OCI-LY7 (cell line): ENCODE results near the gene PCDHGA1. TPM values are rescaled to one million over a fixed set of nuclear protein-coding genes. Genes with fewer than 3 reads are reported as not detected.

ENCODE experiments used
- BruUV-seq: library from RNA; stranded (reverse); fragments of 400-500 nt; replicated peaks from 2 replicates; lab custom pipeline; 2021; lab: Mats Ljungman, UMichigan
- CTCF ChIA-PET: fragments of 300-600 bp; sonication (Branson Sonifier 250); formaldehyde crosslinking; loops from one replicate; lab custom pipeline; 2022; ENCODE audit warnings: antibody characterized with exemption; ENCODE audit not compliant: unreplicated experiment; lab: Charles Lee
- POLR2A ChIA-PET: fragments of 300-600 bp; sonication (Branson Sonifier 250); formaldehyde crosslinking; loops from one replicate; lab custom pipeline; 2022; ENCODE audit warnings: antibody characterized with exemption; lab: Charles Lee
- DNase-seq: peaks from one replicate; pipeline ENCODE4 v3.0.0-alpha.2; 2015; ENCODE audit warnings: low spot score
- H2AFZ ChIP-seq: fragments of 200-600 bp; sonication (generic), shearing (Covaris generic); 2 replicates; pipeline ENCODE4 v1.6.1; 2014; ENCODE audit warnings: mild to moderate bottlenecking, antibody characterized with exemption, low read length, moderate library complexity
- H3K27ac ChIP-seq: fragments of 200-600 bp; sonication (generic); 2 replicates; pipeline ENCODE4 v1.5.1; 2014; ENCODE audit warnings: mixed run types, low read depth, mild to moderate bottlenecking, moderate library complexity, low read length, inconsistent platforms; ENCODE audit not compliant: poor library complexity, severe bottlenecking
- H3K36me3 ChIP-seq: fragments of 200-600 bp; sonication (generic); 2 replicates; pipeline ENCODE4 v1.6.1; 2014; ENCODE audit warnings: mild to moderate bottlenecking, antibody characterized with exemption, low read length, moderate library complexity, mixed read lengths; ENCODE audit not compliant: insufficient read depth
- H3K4me1 ChIP-seq: fragments of 200-600 bp; sonication (generic); 2 replicates; pipeline ENCODE4 v1.5.1; 2014; ENCODE audit warnings: mild to moderate bottlenecking, low read length; ENCODE audit not compliant: insufficient read depth, poor library complexity, severe bottlenecking
- H3K4me2 ChIP-seq: fragments of 200-600 bp; sonication (generic); 2 replicates; pipeline ENCODE4 v1.6.1; 2014; ENCODE audit warnings: mild to moderate bottlenecking, low read length
- H3K4me3 ChIP-seq: fragments of 200-600 bp; sonication (generic); 2 replicates; pipeline ENCODE4 v1.5.1; 2014; ENCODE audit warnings: mild to moderate bottlenecking, low read depth, low read length; ENCODE audit not compliant: poor library complexity, severe bottlenecking
- H3K79me2 ChIP-seq: fragments of 200-600 bp; sonication (generic); 2 replicates; pipeline ENCODE4 v1.6.1; 2016; ENCODE audit warnings: low read depth, mild to moderate bottlenecking, low read length, moderate library complexity, mixed read lengths; ENCODE audit not compliant: insufficient read depth
- H3K9me2 ChIP-seq: fragments of 200-600 bp; sonication (generic); 2 replicates; pipeline ENCODE4 v1.6.1; 2016; ENCODE audit warnings: mild to moderate bottlenecking, low read length, mixed read lengths; ENCODE audit not compliant: insufficient read depth
- H3K9me3 ChIP-seq: fragments of 200-600 bp; sonication (generic); 2 replicates; pipeline ENCODE4 v1.6.1; 2014; ENCODE audit warnings: mild to moderate bottlenecking, mixed run types, low read length, mixed read lengths
- H4K20me1 ChIP-seq: fragments of 200-600 bp; sonication (generic); 2 replicates; pipeline ENCODE4 v1.6.1; 2014; ENCODE audit warnings: mild to moderate bottlenecking, antibody characterized with exemption, low read length, moderate library complexity, mixed read lengths; ENCODE audit not compliant: insufficient read depth
- CTCF ChIP-seq: fragments of 200-600 bp; sonication (generic); conservative IDR thresholded peaks from 2 replicates; pipeline ENCODE4 v1.5.1; 2014; ENCODE audit warnings: mild to moderate bottlenecking, antibody characterized with exemption, low read length, moderate library complexity, mixed read lengths
- EZH2phosphoT487 ChIP-seq: fragments of 200-600 bp; sonication (generic); IDR thresholded peaks from 2 replicates; pipeline ENCODE4 v1.6.1; 2018; ENCODE audit warnings: low read depth, borderline replicate concordance, mild to moderate bottlenecking, mixed run types, antibody characterized with exemption, low read length, moderate library complexity, mixed read lengths
- intact Hi-C: fragments of 100-400 bp; cut with micrococcal nuclease; formaldehyde crosslinking; loops from one replicate; pipeline ENCODE4 v1.10.0; 2022; ENCODE audit not compliant: unreplicated experiment
- total RNA-seq, 2 experiments: library from RNA; depleted of rRNA in 1 of 2; stranded (reverse); fragments of >200 nt in 1 of 2; shearing (Covaris generic) in 1 of 2; gene quantifications; 2 replicates each; pipeline ENCODE4 v1.2.3, GENCODE V29; 2014 to 2022

Gene PCDHGA1
- total RNA-seq, 2 experiments from 2014 or later = 1.3 to 1.9 TPM

GRCh38 chr5:141434006-141434405, 103.7 kb downstream of the PCDHGA1 start:
- TF ChIP-seq CTCF (no peak), EZH2phosphoT487 (no peak)
- Histone ChIP-seq H3K9me3 (no peaks in the 10 kb centered on the region), H3K4me2 (no peak overlapping the region), H3K9me2 (no peaks in the 10 kb centered on the region), H3K4me3 (no peak overlapping the region), H3K36me3 (no peaks in the 10 kb centered on the region), H2AFZ (no peak overlapping the region), H3K4me1 (no peaks in the 10 kb centered on the region), H3K27ac (no peak overlapping the region), H3K79me2 (no peaks in the 10 kb centered on the region), H4K20me1 (no peaks in the 10 kb centered on the region)
- POLR2A ChIA-PET = no interaction called here
- DNase-seq = no peak
- intact Hi-C loops = no loop called here
- CTCF ChIA-PET = no interaction called here
- no TSS peak for BruUV-seq

- Histone ChIP-seq H2AFZ (no peak overlapping the region), H3K36me3 (no peaks in the 10 kb centered on the region), H3K4me3 (no peak overlapping the region), H3K27ac (no peak overlapping the region), H4K20me1 (no peaks in the 10 kb centered on the region), H3K4me2 (no peak overlapping the region), H3K9me2 (no peaks in the 10 kb centered on the region), H3K9me3 (no peaks in the 10 kb centered on the region), H3K4me1 (peaks cover 2% of the 10 kb centered on the region), H3K79me2 (no peaks in the 10 kb centered on the region)
- no TSS peak for BruUV-seq
- intact Hi-C loops = no loop called here
- CTCF ChIA-PET = no interaction called here
- POLR2A ChIA-PET = interaction anchor here (0.6 to 1.1 kb wide), 3 partner anchors 61 to 127 kb away, joined by 3 to 4 read pairs (median 3); no protein-coding TSS in a partner anchor
- TF ChIP-seq EZH2phosphoT487 (no peak), CTCF (no peak)
- DNase-seq = no peak
Measured at GRCh38 chr5:141437221-141437620, 106.9 kb downstream of the PCDHGA1 start.

GRCh38 chr5:141439411-141440141, 109.3 kb downstream of the PCDHGA1 start:
- Histone ChIP-seq H3K9me3 (no peaks in the 10 kb centered on the region), H4K20me1 (no peaks in the 10 kb centered on the region), H2AFZ (no peak overlapping the region), H3K79me2 (no peaks in the 10 kb centered on the region), H3K4me3 (no peak overlapping the region), H3K27ac (no peak overlapping the region), H3K4me1 (peaks cover 14% of the 10 kb centered on the region), H3K9me2 (no peaks in the 10 kb centered on the region), H3K4me2 (no peak overlapping the region), H3K36me3 (no peaks in the 10 kb centered on the region)
- ChIA-PET CTCF (no interaction called here), POLR2A (interaction anchor here (0.5 kb wide), 1 partner anchor 795 kb away, joined by 3 read pairs; no protein-coding TSS in a partner anchor)
- no TSS peak for BruUV-seq
- TF ChIP-seq CTCF = no peak
- TF ChIP-seq EZH2phosphoT487 = no peak
- no peak for DNase-seq
- intact Hi-C loops = no loop called here
